ENCODE measurements around the gene C1D.
"Not testable (repeated sequence)": the region's sequence is repeated elsewhere in the genome, so short reads cannot be mapped to it uniquely, and the experiment has no call there.

C1D gene

GRCh38 chr2:67994716-67995115 lies 68.1 kb downstream of the C1D start:
- DNase-seq (ENCODE audit: low read depth) = no peak
- TF ChIP-seq CTCF (conservative IDR thresholded peaks at IDR 0.05; ENCODE audit: low read depth, low read length) = no peak
- no peak overlapping the region for H3K4me3 ChIP-seq (ENCODE audit: low read length)

- DNase-seq (ENCODE audit: low read depth); H3K4me3 ChIP-seq (ENCODE audit: low read length): not testable (repeated sequence)
Observed at GRCh38 chr2:67994069-67994468, 68.7 kb downstream of the C1D start.

GRCh38 chr2:67993329-67993728 lies 69.5 kb downstream of the C1D start:
- H3K4me3 ChIP-seq (ENCODE audit: low read length) = no peak overlapping the region
- TF ChIP-seq CTCF (conservative IDR thresholded peaks at IDR 0.05; ENCODE audit: low read depth, low read length) = no peak
- DNase-seq (ENCODE audit: low read depth) = no peak

- TF ChIP-seq CTCF (conservative IDR thresholded peaks at IDR 0.05; ENCODE audit: low read depth, low read length) = no peak
- no peak for DNase-seq (ENCODE audit: low read depth)
- H3K4me3 ChIP-seq (ENCODE audit: low read length) = no peak overlapping the region
Observed at GRCh38 chr2:67991456-67991855, 71.3 kb downstream of the C1D start.
